IMR-90 (cell line): ENCODE measurements around the gene NTRK3. TPM values are rescaled to one million over a fixed set of nuclear protein-coding genes. Genes with fewer than 3 reads are reported as not detected.

ENCODE experiments used
- ATAC-seq: fragments of 200-7000 bp; cut with Tn5 transposase; 2 replicates; pipeline ENCODE4 v1.9.1; 2020; ENCODE audit warnings: low read depth, mild to moderate bottlenecking, moderate library complexity
- BruUV-seq: library from RNA; stranded (reverse); fragments of 400-500 nt; replicated peaks from 2 replicates; lab custom pipeline; 2021; lab: Mats Ljungman, UMichigan
- CTCF ChIA-PET: fragments of 300-600 bp; formaldehyde crosslinking; extraction: SDS; loops from one replicate; lab custom pipeline; 2021; ENCODE audit warnings: antibody characterized with exemption; lab: Yijun Ruan, JAX
- POLR2A ChIA-PET: fragments of 300-600 bp; sonication (Branson Sonifier 250); formaldehyde crosslinking; loops from one replicate; lab custom pipeline; 2022; ENCODE audit warnings: antibody characterized with exemption; ENCODE audit not compliant: unreplicated experiment; lab: Charles Lee
- DNase-seq: peaks from one replicate; pipeline ENCODE4 v3.0.0; 2013
- H2AFZ ChIP-seq: replicated peaks from 2 replicates; pipeline ENCODE3; 2013; ENCODE audit warnings: low read length, mild to moderate bottlenecking; ENCODE audit not compliant: poor library complexity
- H2AK5ac ChIP-seq: 2 replicates; pipeline ENCODE4 v1.6.1; 2013; ENCODE audit warnings: low read depth, low read length, inconsistent platforms
- H2AK9ac ChIP-seq: replicated peaks from 2 replicates; pipeline ENCODE3; 2013; ENCODE audit warnings: mild to moderate bottlenecking, low read depth, low read length, moderate library complexity; ENCODE audit not compliant: poor library complexity
- H2BK120ac ChIP-seq: 2 replicates; pipeline ENCODE4 v1.6.1; 2013; ENCODE audit warnings: low read depth, low read length, inconsistent platforms
- H2BK15ac ChIP-seq: 3 replicates; pipeline ENCODE4 v1.6.1; 2013; ENCODE audit warnings: low read depth, low read length, inconsistent platforms
- H2BK20ac ChIP-seq: 2 replicates; pipeline ENCODE4 v1.6.1; 2013; ENCODE audit warnings: low read depth, mild to moderate bottlenecking, inconsistent platforms, low read length, moderate library complexity
- H2BK5ac ChIP-seq: 2 replicates; pipeline ENCODE4 v1.6.1; 2013; ENCODE audit warnings: mild to moderate bottlenecking, low read depth, low read length, inconsistent platforms; ENCODE audit not compliant: poor library complexity, severe bottlenecking
- H3K14ac ChIP-seq: replicated peaks from 2 replicates; pipeline ENCODE4 v1.6.1; 2013; ENCODE audit warnings: low read depth, low read length, inconsistent platforms
- H3K18ac ChIP-seq: 2 replicates; pipeline ENCODE4 v1.6.1; 2013; ENCODE audit warnings: low read depth, low read length, control low read depth
- H3K23ac ChIP-seq: 2 replicates; pipeline ENCODE4 v1.6.1; 2013; ENCODE audit warnings: low read depth, low read length, inconsistent platforms
- H3K27ac ChIP-seq: 2 replicates; pipeline ENCODE4 v1.5.1; 2013; ENCODE audit warnings: mild to moderate bottlenecking, control low read depth, low read length; ENCODE audit not compliant: insufficient read depth
- H3K27me3 ChIP-seq: 2 replicates; pipeline ENCODE4 v1.6.1; 2013; ENCODE audit warnings: low read length; ENCODE audit not compliant: control insufficient read depth, insufficient read depth
- H3K36me3 ChIP-seq: 2 replicates; pipeline ENCODE4 v1.6.1; 2013; ENCODE audit warnings: low read length, mixed read lengths; ENCODE audit not compliant: control insufficient read depth, insufficient read depth
- H3K4ac ChIP-seq: 2 replicates; pipeline ENCODE4 v1.6.1; 2013; ENCODE audit warnings: low read depth, low read length, inconsistent platforms
- H3K4me1 ChIP-seq: 2 replicates; pipeline ENCODE4 v1.6.1; 2013; ENCODE audit warnings: low read length, mixed read lengths; ENCODE audit not compliant: control insufficient read depth, insufficient read depth
- H3K4me2 ChIP-seq: 2 replicates; pipeline ENCODE4 v1.6.1; 2013; ENCODE audit warnings: low read depth, mild to moderate bottlenecking, control low read depth, low read length, moderate library complexity
- H3K4me3 ChIP-seq: 2 replicates; pipeline ENCODE4 v1.5.1; 2013; ENCODE audit warnings: low read depth, mild to moderate bottlenecking, control low read depth, low read length, moderate library complexity; ENCODE audit not compliant: insufficient read depth
- H3K56ac ChIP-seq: 2 replicates; pipeline ENCODE4 v1.6.1; 2013; ENCODE audit warnings: low read length, inconsistent platforms; ENCODE audit not compliant: insufficient read depth; ENCODE audit errors: extremely low read depth
- H3K79me1 ChIP-seq, 2 experiments: 2 replicates each; pipeline ENCODE4 v1.6.1; 2013; ENCODE audit warnings: low read length in 2 of 2, inconsistent platforms in 1 of 2, low read depth in 1 of 2
- H3K9ac ChIP-seq: 2 replicates; pipeline ENCODE4 v1.6.1; 2013; ENCODE audit warnings: low read depth, low read length, control low read depth
- H3K9me1 ChIP-seq: 2 replicates; pipeline ENCODE4 v1.6.1; 2013; ENCODE audit warnings: low read length, inconsistent platforms; ENCODE audit not compliant: insufficient read depth
- H3K9me3 ChIP-seq: 2 replicates; pipeline ENCODE4 v1.6.1; 2013; ENCODE audit warnings: low read length; ENCODE audit not compliant: control insufficient read depth, insufficient read depth
- H4K20me1 ChIP-seq: 2 replicates; pipeline ENCODE4 v1.6.1; 2013; ENCODE audit warnings: low read length, inconsistent platforms; ENCODE audit not compliant: insufficient read depth
- H4K5ac ChIP-seq: 2 replicates; pipeline ENCODE4 v1.6.1; 2013; ENCODE audit warnings: mild to moderate bottlenecking, low read depth, low read length, control low read depth
- H4K8ac ChIP-seq, 2 experiments: 2 replicates each; pipeline ENCODE4 v1.6.1; 2013; ENCODE audit warnings: low read depth in 2 of 2, low read length in 2 of 2, control low read depth in 1 of 2, inconsistent platforms in 1 of 2
- H4K91ac ChIP-seq: 2 replicates; pipeline ENCODE4 v1.6.1; 2013; ENCODE audit warnings: low read depth, low read length, inconsistent platforms; ENCODE audit not compliant: insufficient read depth
- CTCF ChIP-seq: conservative IDR thresholded peaks from 2 replicates; pipeline ENCODE4 v1.5.1; 2012; ENCODE audit warnings: mild to moderate bottlenecking, low read depth, low read length, improper control_type of control experiment
- MAFK ChIP-seq: IDR thresholded peaks from 2 replicates; pipeline ENCODE4 v1.6.1; 2012; ENCODE audit warnings: low read depth, low read length, improper control_type of control experiment
- WGBS, 2 experiments: methylation state at CpG; one replicate each; pipeline versions ENCODE4 v1.1.5 to v1.1.7; 2013; ENCODE audit warnings: missing lambda C conversion rate in 2 of 2; ENCODE audit not compliant: insufficient read length in 1 of 2; ENCODE audit errors: extremely low coverage in 2 of 2; 5-methylcytosine and 5-hydroxymethylcytosine counted together
- dilution Hi-C: fragments of 300-500 bp; cut with HindIII; formaldehyde crosslinking; loops from one replicate; pipeline ENCODE4 v1.14.3; 2018; ENCODE audit warnings: low sequenced_read_pairs; ENCODE audit not compliant: unreplicated experiment
- in situ Hi-C: fragments of 300-500 bp; cut with MboI; formaldehyde crosslinking; loops from 3 replicates; pipeline ENCODE4 v1.14.3; 2019; ENCODE audit warnings: low sequenced_read_pairs, inconsistent platforms, mixed read lengths
- intact Hi-C: fragments of 100-400 bp; cut with micrococcal nuclease; formaldehyde crosslinking; loops from 2 replicates; pipeline ENCODE4 v1.10.0; 2022
- polyA plus RNA-seq, 3 experiments: library from polyadenylated mRNA; depleted of rRNA; stranded (reverse); fragments of >200 nt; gene quantifications; 2 replicates each; pipeline ENCODE4 v1.2.3, GENCODE V29; 2012; ENCODE audit warnings: low replicate concordance in 1 of 3
- total RNA-seq: library from RNA; depleted of rRNA; stranded (reverse); fragments of >200 nt; gene quantifications from 2 replicates; pipeline ENCODE4 v1.2.3, GENCODE V29; 2012

NTRK3 gene
- total and polyA plus RNA-seq, 2 of the 4 experiments (the other 2 are of a cell fraction), result under 0.01 to 0.15 TPM

DNA sequence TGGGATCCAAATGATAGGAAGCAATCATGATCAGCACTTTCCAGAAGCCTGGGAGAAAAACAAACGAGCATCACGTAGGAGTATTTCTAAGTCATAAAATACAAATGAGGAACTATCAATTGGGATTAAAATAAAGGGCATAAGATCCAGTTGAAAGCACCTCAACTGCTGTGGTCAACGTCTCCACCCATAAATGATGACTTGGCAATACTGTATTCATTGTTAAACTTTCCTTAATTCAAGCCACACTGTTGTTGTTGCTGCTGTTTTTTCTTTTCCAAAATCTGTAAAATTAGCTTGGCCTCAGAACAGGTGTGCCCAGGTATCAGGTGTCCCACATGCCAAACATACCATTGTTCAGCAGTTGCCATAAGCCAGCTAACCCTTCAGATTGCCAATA, 395.8 kb downstream of the NTRK3 start:
- Histone ChIP-seq H4K91ac (no peak overlapping the region), H3K23ac (no peak overlapping the region), H2AFZ (no peak overlapping the region), H4K5ac (no peak overlapping the region), H2BK120ac (no peak overlapping the region), H3K9me3 (no peaks in the 10 kb centered on the region), H3K4me3 (no peak overlapping the region), H3K18ac (no peak overlapping the region), H3K79me1 (no peaks in the 10 kb centered on the region), H2AK5ac (no peak overlapping the region), H3K9ac (no peak overlapping the region), H3K9me1 (no peaks in the 10 kb centered on the region), H3K56ac (no peak overlapping the region), H2BK15ac (no peak overlapping the region), H2AK9ac (no peak overlapping the region), H4K8ac (no peak overlapping the region), H3K36me3 (no peaks in the 10 kb centered on the region), H2BK20ac (no peak overlapping the region), H2BK5ac (no peak overlapping the region), H3K27ac (no peak overlapping the region), H4K20me1 (no peaks in the 10 kb centered on the region), H3K27me3 (no peaks in the 10 kb centered on the region), H3K4ac (no peak overlapping the region), H3K14ac (no peak overlapping the region), H3K4me2 (no peak overlapping the region), H3K4me1 (no peaks in the 10 kb centered on the region)
- intact Hi-C loops (no loop called here), dilution Hi-C loops (no loop called here), in situ Hi-C loops (no loop called here)
- BruUV-seq, result no TSS peak
- ATAC-seq (no peak), DNase-seq (no peak)
- ChIA-PET POLR2A (no interaction called here), CTCF (no interaction called here)
- WGBS, 2 experiments, result no CpG with 5 or more reads among the region's 3 CpGs
- no peak for TF ChIP-seq CTCF
- TF ChIP-seq MAFK, result peak; percentile 87
